OCI-LY7 (cell line): ENCODE data around the gene ANKFN1. TPM values are rescaled to one million over a fixed set of nuclear protein-coding genes. Genes with fewer than 3 reads are reported as not detected.

ENCODE experiments used
- BruUV-seq: library from RNA; stranded (reverse); fragments of 400-500 nt; replicated peaks from 2 replicates; lab custom pipeline; 2021; lab: Mats Ljungman, UMichigan
- CTCF ChIA-PET: fragments of 300-600 bp; sonication (Branson Sonifier 250); formaldehyde crosslinking; loops from one replicate; lab custom pipeline; 2022; ENCODE audit warnings: antibody characterized with exemption; ENCODE audit not compliant: unreplicated experiment; lab: Charles Lee
- POLR2A ChIA-PET: fragments of 300-600 bp; sonication (Branson Sonifier 250); formaldehyde crosslinking; loops from one replicate; lab custom pipeline; 2022; ENCODE audit warnings: antibody characterized with exemption; lab: Charles Lee
- DNase-seq: peaks from one replicate; pipeline ENCODE4 v3.0.0-alpha.2; 2015; ENCODE audit warnings: low spot score
- H2AFZ ChIP-seq: fragments of 200-600 bp; sonication (generic), shearing (Covaris generic); 2 replicates; pipeline ENCODE4 v1.6.1; 2014; ENCODE audit warnings: mild to moderate bottlenecking, antibody characterized with exemption, low read length, moderate library complexity
- H3K27ac ChIP-seq: fragments of 200-600 bp; sonication (generic); 2 replicates; pipeline ENCODE4 v1.5.1; 2014; ENCODE audit warnings: mixed run types, low read depth, mild to moderate bottlenecking, moderate library complexity, low read length, inconsistent platforms; ENCODE audit not compliant: poor library complexity, severe bottlenecking
- H3K36me3 ChIP-seq: fragments of 200-600 bp; sonication (generic); 2 replicates; pipeline ENCODE4 v1.6.1; 2014; ENCODE audit warnings: mild to moderate bottlenecking, antibody characterized with exemption, low read length, moderate library complexity, mixed read lengths; ENCODE audit not compliant: insufficient read depth
- H3K4me1 ChIP-seq: fragments of 200-600 bp; sonication (generic); 2 replicates; pipeline ENCODE4 v1.5.1; 2014; ENCODE audit warnings: mild to moderate bottlenecking, low read length; ENCODE audit not compliant: insufficient read depth, poor library complexity, severe bottlenecking
- H3K4me2 ChIP-seq: fragments of 200-600 bp; sonication (generic); 2 replicates; pipeline ENCODE4 v1.6.1; 2014; ENCODE audit warnings: mild to moderate bottlenecking, low read length
- H3K4me3 ChIP-seq: fragments of 200-600 bp; sonication (generic); 2 replicates; pipeline ENCODE4 v1.5.1; 2014; ENCODE audit warnings: mild to moderate bottlenecking, low read depth, low read length; ENCODE audit not compliant: poor library complexity, severe bottlenecking
- H3K79me2 ChIP-seq: fragments of 200-600 bp; sonication (generic); 2 replicates; pipeline ENCODE4 v1.6.1; 2016; ENCODE audit warnings: low read depth, mild to moderate bottlenecking, low read length, moderate library complexity, mixed read lengths; ENCODE audit not compliant: insufficient read depth
- H3K9me2 ChIP-seq: fragments of 200-600 bp; sonication (generic); 2 replicates; pipeline ENCODE4 v1.6.1; 2016; ENCODE audit warnings: mild to moderate bottlenecking, low read length, mixed read lengths; ENCODE audit not compliant: insufficient read depth
- H3K9me3 ChIP-seq: fragments of 200-600 bp; sonication (generic); 2 replicates; pipeline ENCODE4 v1.6.1; 2014; ENCODE audit warnings: mild to moderate bottlenecking, mixed run types, low read length, mixed read lengths
- H4K20me1 ChIP-seq: fragments of 200-600 bp; sonication (generic); 2 replicates; pipeline ENCODE4 v1.6.1; 2014; ENCODE audit warnings: mild to moderate bottlenecking, antibody characterized with exemption, low read length, moderate library complexity, mixed read lengths; ENCODE audit not compliant: insufficient read depth
- EZH2phosphoT487 ChIP-seq: fragments of 200-600 bp; sonication (generic); IDR thresholded peaks from 2 replicates; pipeline ENCODE4 v1.6.1; 2018; ENCODE audit warnings: low read depth, borderline replicate concordance, mild to moderate bottlenecking, mixed run types, antibody characterized with exemption, low read length, moderate library complexity, mixed read lengths
- intact Hi-C: fragments of 100-400 bp; cut with micrococcal nuclease; formaldehyde crosslinking; loops from one replicate; pipeline ENCODE4 v1.10.0; 2022; ENCODE audit not compliant: unreplicated experiment
- total RNA-seq, 2 experiments: library from RNA; depleted of rRNA in 1 of 2; stranded (reverse); fragments of >200 nt in 1 of 2; shearing (Covaris generic) in 1 of 2; gene quantifications; 2 replicates each; pipeline ENCODE4 v1.2.3, GENCODE V29; 2014 to 2022
- TF ChIP-seq, protein P1 (sequence below): fragments of 200-600 bp; sonication (generic); conservative IDR thresholded peaks from 2 replicates; pipeline ENCODE4 v1.5.1; 2014; ENCODE audit warnings: mild to moderate bottlenecking, antibody characterized with exemption, low read length, moderate library complexity, mixed read lengths

The ANKFN1 gene
- total RNA-seq, 2 experiments from 2014 or later, result 0.67 TPM; not detected in 1

DNA sequence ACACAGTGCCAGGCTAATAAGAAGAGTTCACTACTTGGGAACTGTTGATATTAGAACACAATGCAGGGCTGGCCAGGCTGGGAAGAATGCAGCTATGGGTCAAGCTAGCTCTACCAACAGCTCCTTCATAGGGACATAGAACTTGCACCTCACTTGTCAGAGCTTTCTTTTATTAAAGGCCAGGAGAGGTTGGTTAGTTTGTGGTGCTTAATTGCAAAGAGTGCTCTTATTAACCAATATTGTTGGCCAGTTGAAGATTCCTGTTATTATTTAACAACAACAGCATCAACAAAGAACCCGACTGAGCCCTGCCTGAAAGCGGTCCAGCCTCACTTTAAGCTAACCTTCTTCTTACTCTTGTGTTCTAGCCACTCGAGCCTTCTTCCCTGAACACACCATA lies 43.4 kb upstream of the ANKFN1 start:
- Histone ChIP-seq H3K9me3 (no peaks in the 10 kb centered on the region), H3K4me3 (no peak overlapping the region), H3K36me3 (no peaks in the 10 kb centered on the region), H4K20me1 (no peaks in the 10 kb centered on the region), H2AFZ (no peak overlapping the region), H3K9me2 (no peaks in the 10 kb centered on the region), H3K4me2 (no peak overlapping the region), H3K27ac (no peak overlapping the region), H3K79me2 (no peaks in the 10 kb centered on the region), H3K4me1 (no peaks in the 10 kb centered on the region)
- DNase-seq, result no peak
- POLR2A ChIA-PET, result no interaction called here
- intact Hi-C loops, result no loop called here
- no peak for TF ChIP-seq EZH2phosphoT487
- TF ChIP-seq, protein P1, sequence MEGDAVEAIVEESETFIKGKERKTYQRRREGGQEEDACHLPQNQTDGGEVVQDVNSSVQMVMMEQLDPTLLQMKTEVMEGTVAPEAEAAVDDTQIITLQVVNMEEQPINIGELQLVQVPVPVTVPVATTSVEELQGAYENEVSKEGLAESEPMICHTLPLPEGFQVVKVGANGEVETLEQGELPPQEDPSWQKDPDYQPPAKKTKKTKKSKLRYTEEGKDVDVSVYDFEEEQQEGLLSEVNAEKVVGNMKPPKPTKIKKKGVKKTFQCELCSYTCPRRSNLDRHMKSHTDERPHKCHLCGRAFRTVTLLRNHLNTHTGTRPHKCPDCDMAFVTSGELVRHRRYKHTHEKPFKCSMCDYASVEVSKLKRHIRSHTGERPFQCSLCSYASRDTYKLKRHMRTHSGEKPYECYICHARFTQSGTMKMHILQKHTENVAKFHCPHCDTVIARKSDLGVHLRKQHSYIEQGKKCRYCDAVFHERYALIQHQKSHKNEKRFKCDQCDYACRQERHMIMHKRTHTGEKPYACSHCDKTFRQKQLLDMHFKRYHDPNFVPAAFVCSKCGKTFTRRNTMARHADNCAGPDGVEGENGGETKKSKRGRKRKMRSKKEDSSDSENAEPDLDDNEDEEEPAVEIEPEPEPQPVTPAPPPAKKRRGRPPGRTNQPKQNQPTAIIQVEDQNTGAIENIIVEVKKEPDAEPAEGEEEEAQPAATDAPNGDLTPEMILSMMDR, result no peak
- CTCF ChIA-PET, result no interaction called here
- BruUV-seq, result no TSS peak

DNA sequence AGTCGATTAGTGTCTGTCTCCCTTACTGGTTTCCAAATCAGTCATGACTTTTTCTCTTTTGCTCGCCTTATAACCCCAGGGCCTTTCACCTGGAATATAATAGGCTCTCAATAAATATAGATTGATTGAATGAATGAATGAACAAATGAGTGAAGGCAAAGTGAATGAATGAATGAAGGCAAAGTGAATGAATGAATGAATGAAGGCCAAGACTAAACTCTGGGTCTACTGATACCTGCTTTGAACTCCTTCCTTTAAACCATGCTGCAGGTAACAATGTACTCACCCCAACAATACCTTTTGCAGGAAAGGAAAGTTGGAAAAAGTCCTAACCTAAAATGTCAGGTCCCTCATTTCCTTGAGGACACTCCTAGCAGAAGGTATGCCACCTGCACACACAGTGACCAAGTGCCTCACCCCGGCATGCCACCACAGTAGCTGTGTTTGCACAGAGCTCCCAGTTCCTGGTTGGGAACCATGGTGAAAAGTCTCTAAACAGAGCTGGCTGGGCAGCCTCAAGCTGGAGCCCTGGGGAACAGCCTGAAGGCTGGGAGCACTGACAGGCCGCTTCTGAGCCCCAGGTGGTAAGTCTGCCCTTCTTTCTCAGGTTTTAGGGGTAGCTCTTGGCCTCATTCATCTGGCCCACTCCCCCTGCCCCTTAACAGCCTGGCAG lies 42.7 kb upstream of the ANKFN1 start:
- no peaks in the 10 kb centered on the region for H4K20me1 ChIP-seq

More for the DNA sequence above, 42.7 kb upstream of the ANKFN1 start:
- no peak overlapping the region for H3K4me2 ChIP-seq
- intact Hi-C loops, result no loop called here
- H3K9me3 ChIP-seq, result no peaks in the 10 kb centered on the region
- TF ChIP-seq, protein P1, result no peak
- no peak for TF ChIP-seq EZH2phosphoT487
- H2AFZ ChIP-seq, result no peak overlapping the region
- ChIA-PET POLR2A (no interaction called here), CTCF (no interaction called here)
- no peaks in the 10 kb centered on the region for H3K9me2 ChIP-seq
- H3K36me3 ChIP-seq, result no peaks in the 10 kb centered on the region
- H3K79me2 ChIP-seq, result no peaks in the 10 kb centered on the region
- BruUV-seq, result no TSS peak
- no peaks in the 10 kb centered on the region for H3K4me1 ChIP-seq
- no peak for DNase-seq
- no peak overlapping the region for H3K27ac ChIP-seq
- no peak overlapping the region for H3K4me3 ChIP-seq
